Endothelial cell of hepatic sinusoid (primary cell): Measurements from ENCODE around the gene POLR1A.
"Not testable (repeated sequence)": the region's sequence is repeated elsewhere in the genome, so short reads cannot be mapped to it uniquely, and the experiment has no call there.

Source experiments
- in situ Hi-C: cut with HindIII; loops from 2 replicates; pipeline ENCODE4 v1.10.0; 2017; ENCODE audit warnings: low sequenced_read_pairs

Gene POLR1A

GRCh38 chr2:86001326-86001725, 104.4 kb downstream of the POLR1A start:
- in situ Hi-C loops = no loop called here

- in situ Hi-C loops = no loop called here
Measured at GRCh38 chr2:86000938-86001312, 104.8 kb downstream of the POLR1A start.

GRCh38 chr2:86000131-86000937, 105.4 kb downstream of the POLR1A start:
- in situ Hi-C loops = no loop called here

- in situ Hi-C loops = no loop called here
Measured at GRCh38 chr2:85999061-85999831, 106.4 kb downstream of the POLR1A start.

GRCh38 chr2:85998071-85998991, 107.4 kb downstream of the POLR1A start:
- in situ Hi-C loops = no loop called here

- in situ Hi-C loops = no loop called here
Measured at GRCh38 chr2:85997017-85997970, 108.4 kb downstream of the POLR1A start.

- in situ Hi-C loops = no loop called here
Measured at GRCh38 chr2:85996591-85996990, 109.1 kb downstream of the POLR1A start.

- in situ Hi-C loops = no loop called here
Measured at GRCh38 chr2:85995648-85996529, 109.8 kb downstream of the POLR1A start.

GRCh38 chr2:85994897-85995647, 110.6 kb downstream of the POLR1A start:
- in situ Hi-C loops = no loop called here

- in situ Hi-C loops = no loop called here
Measured at GRCh38 chr2:85994421-85994777, 111.3 kb downstream of the POLR1A start.

- in situ Hi-C loops = no loop called here
Measured at GRCh38 chr2:85992611-85993010, 113.1 kb downstream of the POLR1A start.

GRCh38 chr2:85992053-85992452, 113.6 kb downstream of the POLR1A start:
- in situ Hi-C loops = not testable (repeated sequence)

- in situ Hi-C loops = no loop called here
Measured at GRCh38 chr2:85990084-85990483, 115.6 kb downstream of the POLR1A start.

- in situ Hi-C loops = no loop called here
Measured at GRCh38 chr2:85989288-85989865, 116.3 kb downstream of the POLR1A start.

GRCh38 chr2:85988914-85989270, 116.8 kb downstream of the POLR1A start:
- in situ Hi-C loops = no loop called here

GRCh38 chr2:85988175-85988913, 117.3 kb downstream of the POLR1A start:
- in situ Hi-C loops = no loop called here
